WTC11 (cell line): ENCODE data around the gene AKAP6. TPM values are rescaled to one million over a fixed set of nuclear protein-coding genes. Genes with fewer than 3 reads are reported as not detected.

Experiments
- ATAC-seq: fragments of 200-7000 bp; cut with Tn5 transposase; 2 replicates; pipeline ENCODE4 v1.10.0; 2021; ENCODE audit warnings: mild to moderate bottlenecking, moderate library complexity
- CTCF ChIA-PET: fragments of 300-600 bp; sonication (Branson Sonifier 250); formaldehyde crosslinking; loops from one replicate; lab custom pipeline; 2021; ENCODE audit warnings: antibody characterized with exemption; lab: Charles Lee
- POLR2A ChIA-PET: fragments of 350-600 bp; sonication (Branson Sonifier 250); formaldehyde crosslinking; loops from one replicate; lab custom pipeline; 2021; ENCODE audit warnings: antibody characterized with exemption; lab: Charles Lee
- DNase-seq: peaks from one replicate; pipeline ENCODE4 v3.0.0; 2021; ENCODE audit warnings: low spot score
- H3K27ac Mint-ChIP-seq: 2 replicates; pipeline ENCODE4 v1.8.0; 2021; ENCODE audit warnings: mixed read lengths
- H3K27me3 Mint-ChIP-seq: 2 replicates; pipeline ENCODE4 v1.8.0; 2021; ENCODE audit warnings: low read depth, mild to moderate bottlenecking, moderate library complexity, mixed read lengths
- H3K36me3 Mint-ChIP-seq: 2 replicates; pipeline ENCODE4 v1.8.0; 2021; ENCODE audit warnings: mixed read lengths
- H3K4me1 Mint-ChIP-seq: 2 replicates; pipeline ENCODE4 v1.8.0; 2022; ENCODE audit warnings: mixed read lengths
- H3K4me3 Mint-ChIP-seq: 2 replicates; pipeline ENCODE4 v1.8.0; 2021; ENCODE audit warnings: mild to moderate bottlenecking, moderate library complexity, mixed read lengths
- H3K9me3 Mint-ChIP-seq: 2 replicates; pipeline ENCODE4 v1.8.0; 2021; ENCODE audit warnings: mixed read lengths
- FOXJ3 ChIP-seq: sonication (generic); formaldehyde crosslinking; IDR thresholded peaks from 2 replicates; pipeline ENCODE4 v1.9.0; 2021; ENCODE audit warnings: missing genetic modification reagents, mild to moderate bottlenecking, borderline replicate concordance
- FOXP1 ChIP-seq: sonication (generic); formaldehyde crosslinking; IDR thresholded peaks from 2 replicates; pipeline ENCODE4 v1.8.0; 2022; ENCODE audit warnings: missing genetic modification reagents, mild to moderate bottlenecking, moderate library complexity, borderline replicate concordance
- JAZF1 ChIP-seq: fragments of 250-450 bp; sonication (Bioruptor Pico); IDR thresholded peaks from 2 replicates; pipeline ENCODE4 v1.9.0; 2021; ENCODE audit warnings: moderate library complexity, mild to moderate bottlenecking, inconsistent platforms
- MYBL2 ChIP-seq: sonication (generic); formaldehyde crosslinking; IDR thresholded peaks from 2 replicates; pipeline ENCODE4 v1.8.1; 2023; ENCODE audit warnings: mild to moderate bottlenecking, moderate library complexity, missing genetic modification reagents
- NR1H2 ChIP-seq: sonication (generic); formaldehyde crosslinking; IDR thresholded peaks from 2 replicates; pipeline ENCODE4 v1.9.0; 2021; ENCODE audit warnings: mild to moderate bottlenecking, moderate library complexity, missing genetic modification reagents
- NR2C2 ChIP-seq: sonication (generic); formaldehyde crosslinking; IDR thresholded peaks from 2 replicates; pipeline ENCODE4 v1.8.0; 2022; ENCODE audit warnings: mild to moderate bottlenecking, missing genetic modification reagents
- SMAD4 ChIP-seq: sonication (generic); formaldehyde crosslinking; IDR thresholded peaks from 2 replicates; pipeline ENCODE4 v1.8.0; 2022; ENCODE audit warnings: mild to moderate bottlenecking, missing genetic modification reagents
- SOX15 ChIP-seq: fragments of 250-450 bp; sonication (Bioruptor Pico); IDR thresholded peaks from 2 replicates; pipeline ENCODE4 v1.9.0; 2021; ENCODE audit warnings: mild to moderate bottlenecking
- ZBTB21 ChIP-seq: sonication (generic); formaldehyde crosslinking; IDR thresholded peaks from 2 replicates; pipeline ENCODE4 v1.8.1; 2023; ENCODE audit warnings: mild to moderate bottlenecking, missing genetic modification reagents, borderline replicate concordance
- ZNF121 ChIP-seq: sonication (generic); formaldehyde crosslinking; IDR thresholded peaks from 2 replicates; pipeline ENCODE4 v1.8.0; 2023; ENCODE audit warnings: missing genetic modification reagents
- total RNA-seq: library from RNA; stranded (reverse); gene quantifications from 3 replicates; pipeline ENCODE4 v1.2.3, GENCODE V29; 2021
- TF ChIP-seq, protein P1 (sequence below): sonication (generic); formaldehyde crosslinking; IDR thresholded peaks from 2 replicates; pipeline ENCODE4 v1.8.1; 2023; ENCODE audit warnings: mild to moderate bottlenecking, missing genetic modification reagents, moderate library complexity
- TF ChIP-seq, protein P2 (sequence below): sonication (generic); formaldehyde crosslinking; IDR thresholded peaks from 2 replicates; pipeline ENCODE4 v1.8.1; 2023; ENCODE audit warnings: mild to moderate bottlenecking, moderate library complexity, missing genetic modification reagents
- TF ChIP-seq, protein P3 (sequence below): sonication (generic); formaldehyde crosslinking; IDR thresholded peaks from 2 replicates; pipeline ENCODE4 v1.8.0; 2023; ENCODE audit warnings: missing genetic modification reagents
- TF ChIP-seq, protein P4 (sequence below): sonication (generic); formaldehyde crosslinking; conservative IDR thresholded peaks from 2 replicates; pipeline ENCODE4 v1.8.1; 2023; ENCODE audit warnings: mild to moderate bottlenecking, low read depth, missing genetic modification reagents, moderate library complexity
- TF ChIP-seq, protein P5 (sequence below): fragments of 250-450 bp; sonication (Bioruptor Pico); IDR thresholded peaks from 2 replicates; pipeline ENCODE4 v1.9.0; 2021; ENCODE audit warnings: mild to moderate bottlenecking
- TF ChIP-seq, protein P6 (sequence below): sonication (generic); formaldehyde crosslinking; IDR thresholded peaks from 2 replicates; pipeline ENCODE4 v1.8.0; 2023; ENCODE audit warnings: mild to moderate bottlenecking, missing genetic modification reagents
- TF ChIP-seq, protein P7 (sequence below): sonication (generic); formaldehyde crosslinking; IDR thresholded peaks from 2 replicates; pipeline ENCODE4 v1.8.1; 2023; ENCODE audit warnings: mild to moderate bottlenecking, missing genetic modification reagents
- TF ChIP-seq, protein P8 (sequence below): sonication (generic); formaldehyde crosslinking; IDR thresholded peaks from 2 replicates; pipeline ENCODE4 v1.8.1; 2022; ENCODE audit warnings: low read depth, mild to moderate bottlenecking, moderate library complexity, missing genetic modification reagents, borderline replicate concordance

The AKAP6 gene
- total RNA-seq, 1 experiment from 2014 or later: 0.63 TPM

DNA sequence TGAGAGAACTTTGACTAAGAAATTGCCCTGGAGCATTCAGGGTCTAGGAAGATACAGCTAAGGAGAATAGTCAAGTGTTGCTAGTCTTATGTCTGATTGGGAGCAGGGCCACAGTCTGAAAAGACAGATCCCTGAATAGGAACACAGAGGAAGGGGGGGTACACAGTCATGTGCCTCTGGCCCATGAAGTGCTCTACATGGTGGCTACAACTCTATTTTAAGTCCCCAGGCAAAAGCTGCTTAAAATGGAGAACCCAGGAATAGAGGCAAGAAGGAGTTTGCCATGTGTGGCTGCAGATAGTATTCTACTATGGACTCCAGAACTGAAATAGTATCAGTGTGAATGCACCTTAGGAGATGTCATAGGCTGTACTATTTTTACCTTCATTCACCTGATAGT lies 491.6 kb downstream of the AKAP6 start:
- Mint-ChIP-seq H3K27ac (no peak overlapping the region), H3K9me3 (peaks cover 6% of the 10 kb centered on the region; the same call in 1 of the 2 replicates), H3K27me3 (no peaks in the 10 kb centered on the region; the same call in 1 of the 2 replicates), H3K36me3 (no peaks in the 10 kb centered on the region), H3K4me1 (peaks cover under 1% of the 10 kb centered on the region), H3K4me3 (no peak overlapping the region)
- DNase-seq: no peak
- TF ChIP-seq FOXJ3 (CRISPR knock-in tag) (no peak), JAZF1 (CRISPR knock-in tag) (no peak), SMAD4 (CRISPR knock-in tag) (no peak), SOX15 (CRISPR knock-in tag) (no peak), NR2C2 (CRISPR knock-in tag) (no peak), NR1H2 (CRISPR knock-in tag) (no peak), ZBTB21 (no peak), FOXP1 (CRISPR knock-in tag) (no peak), ZNF121 (no peak), MYBL2 (no peak)
- TF ChIP-seq, protein P1, sequence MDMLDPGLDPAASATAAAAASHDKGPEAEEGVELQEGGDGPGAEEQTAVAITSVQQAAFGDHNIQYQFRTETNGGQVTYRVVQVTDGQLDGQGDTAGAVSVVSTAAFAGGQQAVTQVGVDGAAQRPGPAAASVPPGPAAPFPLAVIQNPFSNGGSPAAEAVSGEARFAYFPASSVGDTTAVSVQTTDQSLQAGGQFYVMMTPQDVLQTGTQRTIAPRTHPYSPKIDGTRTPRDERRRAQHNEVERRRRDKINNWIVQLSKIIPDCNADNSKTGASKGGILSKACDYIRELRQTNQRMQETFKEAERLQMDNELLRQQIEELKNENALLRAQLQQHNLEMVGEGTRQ (CRISPR knock-in tag): no peak
- TF ChIP-seq, protein P2, sequence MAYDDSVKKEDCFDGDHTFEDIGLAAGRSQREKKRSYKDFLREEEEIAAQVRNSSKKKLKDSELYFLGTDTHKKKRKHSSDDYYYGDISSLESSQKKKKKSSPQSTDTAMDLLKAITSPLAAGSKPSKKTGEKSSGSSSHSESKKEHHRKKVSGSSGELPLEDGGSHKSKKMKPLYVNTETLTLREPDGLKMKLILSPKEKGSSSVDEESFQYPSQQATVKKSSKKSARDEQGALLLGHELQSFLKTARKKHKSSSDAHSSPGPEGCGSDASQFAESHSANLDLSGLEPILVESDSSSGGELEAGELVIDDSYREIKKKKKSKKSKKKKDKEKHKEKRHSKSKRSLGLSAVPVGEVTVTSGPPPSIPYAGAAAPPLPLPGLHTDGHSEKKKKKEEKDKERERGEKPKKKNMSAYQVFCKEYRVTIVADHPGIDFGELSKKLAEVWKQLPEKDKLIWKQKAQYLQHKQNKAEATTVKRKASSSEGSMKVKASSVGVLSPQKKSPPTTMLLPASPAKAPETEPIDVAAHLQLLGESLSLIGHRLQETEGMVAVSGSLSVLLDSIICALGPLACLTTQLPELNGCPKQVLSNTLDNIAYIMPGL: no peak
- TF ChIP-seq, protein P3, sequence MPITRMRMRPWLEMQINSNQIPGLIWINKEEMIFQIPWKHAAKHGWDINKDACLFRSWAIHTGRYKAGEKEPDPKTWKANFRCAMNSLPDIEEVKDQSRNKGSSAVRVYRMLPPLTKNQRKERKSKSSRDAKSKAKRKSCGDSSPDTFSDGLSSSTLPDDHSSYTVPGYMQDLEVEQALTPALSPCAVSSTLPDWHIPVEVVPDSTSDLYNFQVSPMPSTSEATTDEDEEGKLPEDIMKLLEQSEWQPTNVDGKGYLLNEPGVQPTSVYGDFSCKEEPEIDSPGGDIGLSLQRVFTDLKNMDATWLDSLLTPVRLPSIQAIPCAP (CRISPR knock-in tag): no peak
- TF ChIP-seq, protein P4, sequence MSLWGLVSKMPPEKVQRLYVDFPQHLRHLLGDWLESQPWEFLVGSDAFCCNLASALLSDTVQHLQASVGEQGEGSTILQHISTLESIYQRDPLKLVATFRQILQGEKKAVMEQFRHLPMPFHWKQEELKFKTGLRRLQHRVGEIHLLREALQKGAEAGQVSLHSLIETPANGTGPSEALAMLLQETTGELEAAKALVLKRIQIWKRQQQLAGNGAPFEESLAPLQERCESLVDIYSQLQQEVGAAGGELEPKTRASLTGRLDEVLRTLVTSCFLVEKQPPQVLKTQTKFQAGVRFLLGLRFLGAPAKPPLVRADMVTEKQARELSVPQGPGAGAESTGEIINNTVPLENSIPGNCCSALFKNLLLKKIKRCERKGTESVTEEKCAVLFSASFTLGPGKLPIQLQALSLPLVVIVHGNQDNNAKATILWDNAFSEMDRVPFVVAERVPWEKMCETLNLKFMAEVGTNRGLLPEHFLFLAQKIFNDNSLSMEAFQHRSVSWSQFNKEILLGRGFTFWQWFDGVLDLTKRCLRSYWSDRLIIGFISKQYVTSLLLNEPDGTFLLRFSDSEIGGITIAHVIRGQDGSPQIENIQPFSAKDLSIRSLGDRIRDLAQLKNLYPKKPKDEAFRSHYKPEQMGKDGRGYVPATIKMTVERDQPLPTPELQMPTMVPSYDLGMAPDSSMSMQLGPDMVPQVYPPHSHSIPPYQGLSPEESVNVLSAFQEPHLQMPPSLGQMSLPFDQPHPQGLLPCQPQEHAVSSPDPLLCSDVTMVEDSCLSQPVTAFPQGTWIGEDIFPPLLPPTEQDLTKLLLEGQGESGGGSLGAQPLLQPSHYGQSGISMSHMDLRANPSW (CRISPR knock-in tag): no peak
- TF ChIP-seq, protein P5, sequence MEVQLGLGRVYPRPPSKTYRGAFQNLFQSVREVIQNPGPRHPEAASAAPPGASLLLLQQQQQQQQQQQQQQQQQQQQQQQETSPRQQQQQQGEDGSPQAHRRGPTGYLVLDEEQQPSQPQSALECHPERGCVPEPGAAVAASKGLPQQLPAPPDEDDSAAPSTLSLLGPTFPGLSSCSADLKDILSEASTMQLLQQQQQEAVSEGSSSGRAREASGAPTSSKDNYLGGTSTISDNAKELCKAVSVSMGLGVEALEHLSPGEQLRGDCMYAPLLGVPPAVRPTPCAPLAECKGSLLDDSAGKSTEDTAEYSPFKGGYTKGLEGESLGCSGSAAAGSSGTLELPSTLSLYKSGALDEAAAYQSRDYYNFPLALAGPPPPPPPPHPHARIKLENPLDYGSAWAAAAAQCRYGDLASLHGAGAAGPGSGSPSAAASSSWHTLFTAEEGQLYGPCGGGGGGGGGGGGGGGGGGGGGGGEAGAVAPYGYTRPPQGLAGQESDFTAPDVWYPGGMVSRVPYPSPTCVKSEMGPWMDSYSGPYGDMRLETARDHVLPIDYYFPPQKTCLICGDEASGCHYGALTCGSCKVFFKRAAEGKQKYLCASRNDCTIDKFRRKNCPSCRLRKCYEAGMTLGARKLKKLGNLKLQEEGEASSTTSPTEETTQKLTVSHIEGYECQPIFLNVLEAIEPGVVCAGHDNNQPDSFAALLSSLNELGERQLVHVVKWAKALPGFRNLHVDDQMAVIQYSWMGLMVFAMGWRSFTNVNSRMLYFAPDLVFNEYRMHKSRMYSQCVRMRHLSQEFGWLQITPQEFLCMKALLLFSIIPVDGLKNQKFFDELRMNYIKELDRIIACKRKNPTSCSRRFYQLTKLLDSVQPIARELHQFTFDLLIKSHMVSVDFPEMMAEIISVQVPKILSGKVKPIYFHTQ: no peak
- TF ChIP-seq, protein P6, sequence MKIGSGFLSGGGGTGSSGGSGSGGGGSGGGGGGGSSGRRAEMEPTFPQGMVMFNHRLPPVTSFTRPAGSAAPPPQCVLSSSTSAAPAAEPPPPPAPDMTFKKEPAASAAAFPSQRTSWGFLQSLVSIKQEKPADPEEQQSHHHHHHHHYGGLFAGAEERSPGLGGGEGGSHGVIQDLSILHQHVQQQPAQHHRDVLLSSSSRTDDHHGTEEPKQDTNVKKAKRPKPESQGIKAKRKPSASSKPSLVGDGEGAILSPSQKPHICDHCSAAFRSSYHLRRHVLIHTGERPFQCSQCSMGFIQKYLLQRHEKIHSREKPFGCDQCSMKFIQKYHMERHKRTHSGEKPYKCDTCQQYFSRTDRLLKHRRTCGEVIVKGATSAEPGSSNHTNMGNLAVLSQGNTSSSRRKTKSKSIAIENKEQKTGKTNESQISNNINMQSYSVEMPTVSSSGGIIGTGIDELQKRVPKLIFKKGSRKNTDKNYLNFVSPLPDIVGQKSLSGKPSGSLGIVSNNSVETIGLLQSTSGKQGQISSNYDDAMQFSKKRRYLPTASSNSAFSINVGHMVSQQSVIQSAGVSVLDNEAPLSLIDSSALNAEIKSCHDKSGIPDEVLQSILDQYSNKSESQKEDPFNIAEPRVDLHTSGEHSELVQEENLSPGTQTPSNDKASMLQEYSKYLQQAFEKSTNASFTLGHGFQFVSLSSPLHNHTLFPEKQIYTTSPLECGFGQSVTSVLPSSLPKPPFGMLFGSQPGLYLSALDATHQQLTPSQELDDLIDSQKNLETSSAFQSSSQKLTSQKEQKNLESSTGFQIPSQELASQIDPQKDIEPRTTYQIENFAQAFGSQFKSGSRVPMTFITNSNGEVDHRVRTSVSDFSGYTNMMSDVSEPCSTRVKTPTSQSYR (CRISPR knock-in tag): no peak
- TF ChIP-seq, protein P7, sequence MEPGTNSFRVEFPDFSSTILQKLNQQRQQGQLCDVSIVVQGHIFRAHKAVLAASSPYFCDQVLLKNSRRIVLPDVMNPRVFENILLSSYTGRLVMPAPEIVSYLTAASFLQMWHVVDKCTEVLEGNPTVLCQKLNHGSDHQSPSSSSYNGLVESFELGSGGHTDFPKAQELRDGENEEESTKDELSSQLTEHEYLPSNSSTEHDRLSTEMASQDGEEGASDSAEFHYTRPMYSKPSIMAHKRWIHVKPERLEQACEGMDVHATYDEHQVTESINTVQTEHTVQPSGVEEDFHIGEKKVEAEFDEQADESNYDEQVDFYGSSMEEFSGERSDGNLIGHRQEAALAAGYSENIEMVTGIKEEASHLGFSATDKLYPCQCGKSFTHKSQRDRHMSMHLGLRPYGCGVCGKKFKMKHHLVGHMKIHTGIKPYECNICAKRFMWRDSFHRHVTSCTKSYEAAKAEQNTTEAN: no peak
- TF ChIP-seq, protein P8, sequence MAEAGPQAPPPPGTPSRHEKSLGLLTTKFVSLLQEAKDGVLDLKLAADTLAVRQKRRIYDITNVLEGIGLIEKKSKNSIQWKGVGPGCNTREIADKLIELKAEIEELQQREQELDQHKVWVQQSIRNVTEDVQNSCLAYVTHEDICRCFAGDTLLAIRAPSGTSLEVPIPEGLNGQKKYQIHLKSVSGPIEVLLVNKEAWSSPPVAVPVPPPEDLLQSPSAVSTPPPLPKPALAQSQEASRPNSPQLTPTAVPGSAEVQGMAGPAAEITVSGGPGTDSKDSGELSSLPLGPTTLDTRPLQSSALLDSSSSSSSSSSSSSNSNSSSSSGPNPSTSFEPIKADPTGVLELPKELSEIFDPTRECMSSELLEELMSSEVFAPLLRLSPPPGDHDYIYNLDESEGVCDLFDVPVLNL (CRISPR knock-in tag): no peak
- ATAC-seq: no peak
- ChIA-PET POLR2A (interaction anchor here (0.6 kb wide), 1 partner anchor 203 kb away, joined by 3 read pairs; no protein-coding TSS in a partner anchor), CTCF (no interaction called here)
